ENCODE results near the gene AGBL4. TPM values are rescaled to one million over a fixed set of nuclear protein-coding genes. Genes with fewer than 3 reads are reported as not detected.

AGBL4 gene
- total and polyA plus RNA-seq, 2 of the 4 experiments (the other 2 are of a cell fraction) = not detected

DNA sequence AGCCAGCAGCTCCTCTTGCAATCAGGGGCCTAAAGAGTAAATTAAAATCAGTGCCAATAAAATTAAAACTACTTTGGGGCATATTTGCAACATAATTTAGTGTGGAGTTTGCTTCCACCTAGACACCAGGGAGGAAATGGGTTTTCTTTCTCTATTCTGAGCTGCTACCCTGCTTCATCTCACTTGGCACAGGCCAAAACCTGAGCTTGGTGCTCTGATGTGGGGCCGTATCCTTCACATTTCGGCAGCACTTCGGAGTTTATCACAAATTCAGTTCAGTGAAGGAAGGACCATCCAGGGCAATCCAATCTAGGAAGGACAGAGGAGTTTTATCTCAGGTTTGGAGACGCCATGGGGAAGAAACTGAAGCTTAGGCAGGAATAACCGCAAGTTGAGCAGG lies 1428.1 kb downstream of the AGBL4 start:
- no peak overlapping the region for H4K8ac ChIP-seq (ENCODE audit: low read depth in 2 of 2, low read length in 2 of 2)
- H2AFZ ChIP-seq (replicated peaks; ENCODE audit: low read length, poor library complexity) = no peak overlapping the region
- no peak overlapping the region for H3K18ac ChIP-seq (ENCODE audit: low read depth, low read length)
- no peak overlapping the region for H3K56ac ChIP-seq (ENCODE audit: extremely low read depth, insufficient read depth, low read length)
- no peak overlapping the region for H2BK5ac ChIP-seq (ENCODE audit: low read depth, low read length, poor library complexity, severe bottlenecking)
- in situ Hi-C loops (cut with MboI; ENCODE audit: low sequenced_read_pairs) = no loop called here
- WGBS, 2 experiments (ENCODE audit: extremely low coverage in 2 of 2, insufficient read length in 1 of 2) = no CpG with 5 or more reads among the region's 5 CpGs
- H3K4me1 ChIP-seq (ENCODE audit: control insufficient read depth, insufficient read depth, low read length) = no peaks in the 10 kb centered on the region
- intact Hi-C loops (cut with micrococcal nuclease) = no loop called here
- BruUV-seq (replicated peaks) = no TSS peak
- H3K9me3 ChIP-seq (ENCODE audit: control insufficient read depth, insufficient read depth, low read length) = no peaks in the 10 kb centered on the region
- TF ChIP-seq RFX5 (IDR thresholded peaks at IDR 0.05; ENCODE audit: low read depth, low read length) = no peak
- no peak for TF ChIP-seq MXI1 (IDR thresholded peaks at IDR 0.05; ENCODE audit: borderline replicate concordance, low read depth, low read length)
- TF ChIP-seq MAFK (IDR thresholded peaks at IDR 0.05; ENCODE audit: low read depth, low read length) = no peak
- no peak for TF ChIP-seq RAD21 (IDR thresholded peaks at IDR 0.05; ENCODE audit: low read length)
- no peak for TF ChIP-seq FOS (IDR thresholded peaks at IDR 0.05; ENCODE audit: low read depth, low read length)
- no peak for TF ChIP-seq RCOR1 (IDR thresholded peaks at IDR 0.05; ENCODE audit: insufficient replicate concordance, low read length)
- no peak for TF ChIP-seq SMC3 (IDR thresholded peaks at IDR 0.05; ENCODE audit: low read depth, low read length)
- TF ChIP-seq CEBPB (IDR thresholded peaks at IDR 0.05; ENCODE audit: low read depth, low read length) = no peak
- H3K9me1 ChIP-seq (ENCODE audit: insufficient read depth, low read length) = no peaks in the 10 kb centered on the region
- dilution Hi-C loops (cut with HindIII; ENCODE audit: low sequenced_read_pairs, unreplicated experiment) = no loop called here
- H3K23ac ChIP-seq (ENCODE audit: low read depth, low read length) = no peak overlapping the region
- H3K36me3 ChIP-seq (ENCODE audit: control insufficient read depth, insufficient read depth, low read length) = no peaks in the 10 kb centered on the region
- no peak overlapping the region for H4K91ac ChIP-seq (ENCODE audit: insufficient read depth, low read depth, low read length)
- H2BK15ac ChIP-seq (ENCODE audit: low read depth, low read length) = no peak overlapping the region
- no peak overlapping the region for H3K4me3 ChIP-seq (ENCODE audit: insufficient read depth, low read depth, low read length)
- DNase-seq (no peak), ATAC-seq (ENCODE audit: low read depth) (no peak)
- H4K5ac ChIP-seq (ENCODE audit: low read depth, low read length) = no peak overlapping the region
- no peak overlapping the region for H3K4me2 ChIP-seq (ENCODE audit: low read depth, low read length)
- H2AK9ac ChIP-seq (replicated peaks; ENCODE audit: low read depth, low read length, poor library complexity) = no peak overlapping the region
- no peak overlapping the region for H3K14ac ChIP-seq (replicated peaks; ENCODE audit: low read depth, low read length)
- H3K4ac ChIP-seq (ENCODE audit: low read depth, low read length) = no peak overlapping the region
- H4K20me1 ChIP-seq (ENCODE audit: insufficient read depth, low read length) = no peaks in the 10 kb centered on the region
- CTCF ChIA-PET = no interaction called here
- H3K9ac ChIP-seq (ENCODE audit: low read depth, low read length) = no peak overlapping the region
- no peak overlapping the region for H3K27ac ChIP-seq (ENCODE audit: insufficient read depth, low read length)
- POLR2A ChIA-PET (ENCODE audit: unreplicated experiment) = no interaction called here
- no peak overlapping the region for H2BK20ac ChIP-seq (ENCODE audit: low read depth, low read length)
- H2AK5ac ChIP-seq (ENCODE audit: low read depth, low read length) = no peak overlapping the region
- H3K79me1 ChIP-seq (ENCODE audit: low read depth in 1 of 2, low read length in 2 of 2) = no peaks in the 10 kb centered on the region
- no peaks in the 10 kb centered on the region for H3K27me3 ChIP-seq (ENCODE audit: control insufficient read depth, insufficient read depth, low read length)
- no peak overlapping the region for H2BK120ac ChIP-seq (ENCODE audit: low read depth, low read length)
